Activated CD8-positive, alpha-beta memory T cell treated with anti-CD3 and anti-CD28 coated beads, Interleukin-2, amount 10 ng/mL, durations not matched to agents 7 days and 5 days (primary cell): ENCODE measurements around the gene UGT1A3. TPM values are rescaled to one million over a fixed set of nuclear protein-coding genes. Genes with fewer than 3 reads are reported as not detected.

ENCODE experiments used
- ATAC-seq: fragments of 150-1000 bp; cut with Tn5 transposase; one replicate; pipeline ENCODE4 v1.10.0; 2021; ENCODE audit warnings: moderate library complexity
- CTCF ChIA-PET: fragments of 350-600 bp; sonication (Branson Sonifier 250); formaldehyde crosslinking; loops from one replicate; lab custom pipeline; 2021; ENCODE audit warnings: antibody characterized with exemption; lab: Charles Lee
- DNase-seq: peaks from one replicate; pipeline ENCODE4 v3.0.0-alpha.2; 2020
- H3K27ac Mint-ChIP-seq: one replicate; pipeline ENCODE4 v1.8.0; 2021; ENCODE audit warnings: mild to moderate bottlenecking, mixed read lengths
- H3K27me3 Mint-ChIP-seq: one replicate; pipeline ENCODE4 v1.8.0; 2021; ENCODE audit warnings: mixed read lengths
- H3K36me3 Mint-ChIP-seq: one replicate; pipeline ENCODE4 v1.8.0; 2021; ENCODE audit warnings: mild to moderate bottlenecking, mixed read lengths
- H3K4me1 Mint-ChIP-seq: one replicate; pipeline ENCODE4 v1.8.0; 2021; ENCODE audit warnings: mixed read lengths
- H3K4me3 Mint-ChIP-seq: one replicate; pipeline ENCODE4 v1.8.0; 2021; ENCODE audit warnings: mild to moderate bottlenecking, moderate library complexity, mixed read lengths
- H3K9me3 Mint-ChIP-seq: one replicate; pipeline ENCODE4 v1.8.0; 2022; ENCODE audit warnings: low read depth, mixed read lengths
- total RNA-seq, 2 experiments: library from RNA; stranded (reverse); gene quantifications; one replicate each; pipeline ENCODE4 v1.2.3, GENCODE V29; 2021

The UGT1A3 gene
- total RNA-seq = not detected

GRCh38 chr2:233728723-233729301, at the start of gene UGT1A3:
Gene UGT1A3 (plus strand): TSS chr2:233729042. CDS start chr2:233729127, 85 bp downstream.
- H3K27ac Mint-ChIP-seq = no peak within 1 kb of the TSS
- H3K27me3 Mint-ChIP-seq = peaks cover 24% of the 10 kb centered on the region
- no peaks in the 10 kb centered on the region for H3K9me3 Mint-ChIP-seq
- no peak for DNase-seq
- no peaks in the 10 kb centered on the region for H3K36me3 Mint-ChIP-seq
- CTCF ChIA-PET = interaction anchor here (0.6 kb wide), 1 partner anchor 171 kb away, joined by 4 read pairs; no protein-coding TSS in a partner anchor
- no peaks in the 10 kb centered on the region for H3K4me1 Mint-ChIP-seq
- no peak for ATAC-seq
- no peak within 1 kb of the TSS for H3K4me3 Mint-ChIP-seq

- peaks cover 36% of the 10 kb centered on the region for H3K27me3 Mint-ChIP-seq
- no peaks in the 10 kb centered on the region for H3K9me3 Mint-ChIP-seq
- CTCF ChIA-PET = no interaction called here
These were observed 49.6 kb upstream of the UGT1A3 start for GRCh38 chr2:233679196-233679595.

GRCh38 chr2:233680361-233681045, 48.3 kb upstream of the UGT1A3 start:
- Mint-ChIP-seq H3K27ac (no peak overlapping the region), H3K9me3 (no peaks in the 10 kb centered on the region), H3K27me3 (peaks cover 41% of the 10 kb centered on the region), H3K4me3 (no peak overlapping the region), H3K4me1 (no peaks in the 10 kb centered on the region), H3K36me3 (no peaks in the 10 kb centered on the region)
- DNase-seq (no peak), ATAC-seq (no peak)
- CTCF ChIA-PET = no interaction called here

More at GRCh38 chr2:233679196-233679595, 49.6 kb upstream of the UGT1A3 start:
- DNase-seq (no peak), ATAC-seq (no peak)
- Mint-ChIP-seq H3K27ac (no peak overlapping the region), H3K36me3 (no peaks in the 10 kb centered on the region), H3K4me3 (no peak overlapping the region), H3K4me1 (no peaks in the 10 kb centered on the region)

- Mint-ChIP-seq H3K4me3 (no peak within 1 kb of the TSS), H3K27me3 (peaks cover 39% of the 10 kb centered on the region), H3K9me3 (no peaks in the 10 kb centered on the region), H3K36me3 (no peaks in the 10 kb centered on the region), H3K4me1 (no peaks in the 10 kb centered on the region), H3K27ac (no peak within 1 kb of the TSS)
- DNase-seq (no peak), ATAC-seq (no peak)
- CTCF ChIA-PET = interaction anchor here (1.0 kb wide), 1 partner anchor 30 kb away, joined by 4 read pairs; no protein-coding TSS in a partner anchor
These were observed 47.2 kb upstream of the UGT1A3 start, which contains the start of gene UGT1A7 for GRCh38 chr2:233681521-233682099. Gene UGT1A7 (plus strand): TSS chr2:233681901. CDS start chr2:233681938, 37 bp downstream.

GRCh38 chr2:233684640-233685039, 44.2 kb upstream of the UGT1A3 start:
- H3K27me3 Mint-ChIP-seq = peaks cover 23% of the 10 kb centered on the region
- no peaks in the 10 kb centered on the region for H3K4me1 Mint-ChIP-seq
- no peaks in the 10 kb centered on the region for H3K9me3 Mint-ChIP-seq
- DNase-seq (no peak), ATAC-seq (no peak)
- H3K27ac Mint-ChIP-seq = no peak overlapping the region
- CTCF ChIA-PET = no interaction called here
- H3K4me3 Mint-ChIP-seq = no peak overlapping the region
- no peaks in the 10 kb centered on the region for H3K36me3 Mint-ChIP-seq

GRCh38 chr2:233686928-233687327, 41.9 kb upstream of the UGT1A3 start:
- H3K36me3 Mint-ChIP-seq = no peaks in the 10 kb centered on the region
- H3K27ac Mint-ChIP-seq = no peak overlapping the region
- no peak overlapping the region for H3K4me3 Mint-ChIP-seq
- peaks cover 23% of the 10 kb centered on the region for H3K27me3 Mint-ChIP-seq
- no peaks in the 10 kb centered on the region for H3K4me1 Mint-ChIP-seq
- ATAC-seq (no peak), DNase-seq (no peak)
- H3K9me3 Mint-ChIP-seq = no peaks in the 10 kb centered on the region
- CTCF ChIA-PET = no interaction called here

- no peaks in the 10 kb centered on the region for H3K4me1 Mint-ChIP-seq
- H3K9me3 Mint-ChIP-seq = no peaks in the 10 kb centered on the region
- no peak overlapping the region for H3K4me3 Mint-ChIP-seq
- H3K36me3 Mint-ChIP-seq = no peaks in the 10 kb centered on the region
- CTCF ChIA-PET = no interaction called here
- H3K27ac Mint-ChIP-seq = no peak overlapping the region
- peaks cover 24% of the 10 kb centered on the region for H3K27me3 Mint-ChIP-seq
- no peak for DNase-seq
- ATAC-seq = no peak
These were observed 40.5 kb upstream of the UGT1A3 start for GRCh38 chr2:233688341-233688740.

- no peak overlapping the region for H3K4me3 Mint-ChIP-seq
- peaks cover 30% of the 10 kb centered on the region for H3K27me3 Mint-ChIP-seq
- H3K9me3 Mint-ChIP-seq = no peaks in the 10 kb centered on the region
- ATAC-seq (no peak), DNase-seq (no peak)
- H3K4me1 Mint-ChIP-seq = no peaks in the 10 kb centered on the region
- H3K36me3 Mint-ChIP-seq = no peaks in the 10 kb centered on the region
- H3K27ac Mint-ChIP-seq = no peak overlapping the region
- CTCF ChIA-PET = no interaction called here
These were observed 39.8 kb upstream of the UGT1A3 start for GRCh38 chr2:233689031-233689430.

- Mint-ChIP-seq H3K36me3 (no peaks in the 10 kb centered on the region), H3K27me3 (peaks cover 31% of the 10 kb centered on the region), H3K4me3 (no peak overlapping the region), H3K9me3 (no peaks in the 10 kb centered on the region), H3K27ac (no peak overlapping the region), H3K4me1 (no peaks in the 10 kb centered on the region)
- ATAC-seq (no peak), DNase-seq (no peak)
- CTCF ChIA-PET = no interaction called here
These were observed 39.3 kb upstream of the UGT1A3 start for GRCh38 chr2:233689501-233689900.

- Mint-ChIP-seq H3K4me3 (no peak overlapping the region), H3K36me3 (no peaks in the 10 kb centered on the region), H3K9me3 (no peaks in the 10 kb centered on the region), H3K4me1 (no peaks in the 10 kb centered on the region), H3K27ac (no peak overlapping the region), H3K27me3 (peaks cover 27% of the 10 kb centered on the region)
- ATAC-seq (no peak), DNase-seq (no peak)
- CTCF ChIA-PET = no interaction called here
These were observed 38.4 kb upstream of the UGT1A3 start for GRCh38 chr2:233690444-233690843.

GRCh38 chr2:233691443-233692433, 37.1 kb upstream of the UGT1A3 start:
- no peaks in the 10 kb centered on the region for H3K9me3 Mint-ChIP-seq
- ATAC-seq = no peak
- H3K27ac Mint-ChIP-seq = no peak overlapping the region
- CTCF ChIA-PET = interaction anchor here (1.4 kb wide), 1 partner anchor 137 kb away, joined by 3 read pairs; no protein-coding TSS in a partner anchor
- H3K27me3 Mint-ChIP-seq = peaks cover 31% of the 10 kb centered on the region
- no peaks in the 10 kb centered on the region for H3K4me1 Mint-ChIP-seq
- H3K4me3 Mint-ChIP-seq = no peak overlapping the region
- H3K36me3 Mint-ChIP-seq = no peaks in the 10 kb centered on the region
- no peak for DNase-seq

GRCh38 chr2:233692648-233693047, 36.2 kb upstream of the UGT1A3 start, which contains the start of gene UGT1A6:
Gene UGT1A6 (plus strand): TSS chr2:233692890. CDS start chr2:233693005, 115 bp downstream.
- H3K4me3 Mint-ChIP-seq = no peak within 1 kb of the TSS
- DNase-seq (no peak), ATAC-seq (no peak)
- CTCF ChIA-PET = no interaction called here
- H3K27me3 Mint-ChIP-seq = peaks cover 38% of the 10 kb centered on the region
- no peaks in the 10 kb centered on the region for H3K36me3 Mint-ChIP-seq
- no peaks in the 10 kb centered on the region for H3K4me1 Mint-ChIP-seq
- no peak within 1 kb of the TSS for H3K27ac Mint-ChIP-seq
- no peaks in the 10 kb centered on the region for H3K9me3 Mint-ChIP-seq

- no peaks in the 10 kb centered on the region for H3K9me3 Mint-ChIP-seq
- no peaks in the 10 kb centered on the region for H3K4me1 Mint-ChIP-seq
- CTCF ChIA-PET = no interaction called here
- DNase-seq = no peak
- H3K4me3 Mint-ChIP-seq = no peak overlapping the region
- H3K36me3 Mint-ChIP-seq = no peaks in the 10 kb centered on the region
- H3K27me3 Mint-ChIP-seq = peaks cover 40% of the 10 kb centered on the region
- no peak overlapping the region for H3K27ac Mint-ChIP-seq
- no peak for ATAC-seq
These were observed 34.9 kb upstream of the UGT1A3 start for GRCh38 chr2:233693963-233694362.
